Measurements from ENCODE around the gene DISC1.

DNA sequence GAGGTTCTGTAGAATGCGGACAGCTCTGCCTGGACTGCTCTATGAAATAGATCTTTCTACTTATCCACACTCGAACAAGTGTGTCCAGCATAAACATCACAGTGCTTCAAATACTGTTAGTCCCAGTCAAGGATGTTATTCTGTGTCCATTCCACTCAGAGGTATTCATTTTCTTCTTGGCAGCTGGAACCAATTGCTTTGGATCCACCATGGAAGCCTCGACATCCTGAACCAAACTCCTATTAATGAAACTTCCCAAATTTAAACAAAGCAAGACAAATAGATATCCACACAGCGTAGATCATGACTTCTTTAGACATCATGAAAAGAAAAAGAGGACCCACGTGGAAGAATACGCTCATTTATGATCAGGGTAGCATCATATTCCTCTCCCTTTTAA lies 95.8 kb downstream of the DISC1 start:
- TF ChIP-seq EZH2phosphoT487 (conservative IDR thresholded peaks at IDR 0.05; ENCODE audit: low read length), result no peak
- TF ChIP-seq, protein P1, sequence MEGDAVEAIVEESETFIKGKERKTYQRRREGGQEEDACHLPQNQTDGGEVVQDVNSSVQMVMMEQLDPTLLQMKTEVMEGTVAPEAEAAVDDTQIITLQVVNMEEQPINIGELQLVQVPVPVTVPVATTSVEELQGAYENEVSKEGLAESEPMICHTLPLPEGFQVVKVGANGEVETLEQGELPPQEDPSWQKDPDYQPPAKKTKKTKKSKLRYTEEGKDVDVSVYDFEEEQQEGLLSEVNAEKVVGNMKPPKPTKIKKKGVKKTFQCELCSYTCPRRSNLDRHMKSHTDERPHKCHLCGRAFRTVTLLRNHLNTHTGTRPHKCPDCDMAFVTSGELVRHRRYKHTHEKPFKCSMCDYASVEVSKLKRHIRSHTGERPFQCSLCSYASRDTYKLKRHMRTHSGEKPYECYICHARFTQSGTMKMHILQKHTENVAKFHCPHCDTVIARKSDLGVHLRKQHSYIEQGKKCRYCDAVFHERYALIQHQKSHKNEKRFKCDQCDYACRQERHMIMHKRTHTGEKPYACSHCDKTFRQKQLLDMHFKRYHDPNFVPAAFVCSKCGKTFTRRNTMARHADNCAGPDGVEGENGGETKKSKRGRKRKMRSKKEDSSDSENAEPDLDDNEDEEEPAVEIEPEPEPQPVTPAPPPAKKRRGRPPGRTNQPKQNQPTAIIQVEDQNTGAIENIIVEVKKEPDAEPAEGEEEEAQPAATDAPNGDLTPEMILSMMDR (IDR thresholded peaks at IDR 0.05; ENCODE audit: insufficient read depth, low read length, poor library complexity, severe bottlenecking), result no peak
